Smooth muscle cell of the brain vasculature (primary cell): ENCODE measurements around the gene AKR1C3.
"Not testable (repeated sequence)": the region's sequence is repeated elsewhere in the genome, so short reads cannot be mapped to it uniquely, and the experiment has no call there.

ENCODE experiments used
- DNase-seq: peaks from one replicate; pipeline ENCODE4 v3.0.0-alpha.2; 2012; ENCODE audit warnings: low read depth, low spot score

The AKR1C3 gene

GRCh38 chr10:5088703-5089261 is 5.4 kb upstream of the AKR1C3 start:
- no peak for DNase-seq

- no peak for DNase-seq
Measured at GRCh38 chr10:5089865-5090264, 4.3 kb upstream of the AKR1C3 start.

GRCh38 chr10:5090551-5090950 is 3.7 kb upstream of the AKR1C3 start:
- no peak for DNase-seq

- no peak for DNase-seq
Measured at GRCh38 chr10:5091196-5091595, 3.0 kb upstream of the AKR1C3 start.

GRCh38 chr10:5092375-5092774 is 1.8 kb upstream of the AKR1C3 start:
- DNase-seq = no peak

GRCh38 chr10:5092848-5093790 is 1.1 kb upstream of the AKR1C3 start:
- DNase-seq = no peak

- no peak for DNase-seq
Measured at GRCh38 chr10:5095687-5096086, 1.5 kb downstream of the AKR1C3 start.

GRCh38 chr10:5096108-5096507 is 1.9 kb downstream of the AKR1C3 start:
- no peak for DNase-seq

GRCh38 chr10:5102479-5102878 is 8.3 kb downstream of the AKR1C3 start:
- DNase-seq = not testable (repeated sequence)

- no peak for DNase-seq
Measured at GRCh38 chr10:5103481-5103880, 9.3 kb downstream of the AKR1C3 start.

- no peak for DNase-seq
Measured at GRCh38 chr10:5105626-5106025, 11.4 kb downstream of the AKR1C3 start.

GRCh38 chr10:5106553-5106952 is 12.3 kb downstream of the AKR1C3 start:
- no peak for DNase-seq

GRCh38 chr10:5107860-5108526 is 13.8 kb downstream of the AKR1C3 start:
- no peak for DNase-seq

GRCh38 chr10:5108658-5109416 is 14.6 kb downstream of the AKR1C3 start:
- DNase-seq = no peak

- DNase-seq = not testable (repeated sequence)
Measured at GRCh38 chr10:5109861-5110260, 15.6 kb downstream of the AKR1C3 start.

GRCh38 chr10:5116621-5117020 is 22.4 kb downstream of the AKR1C3 start:
- no peak for DNase-seq

GRCh38 chr10:5117026-5117425 is 22.8 kb downstream of the AKR1C3 start:
- no peak for DNase-seq

- not testable (repeated sequence) for DNase-seq
Measured at GRCh38 chr10:5119997-5120396, 25.8 kb downstream of the AKR1C3 start.

GRCh38 chr10:5123886-5124285 is 29.7 kb downstream of the AKR1C3 start:
- no peak for DNase-seq

GRCh38 chr10:5125315-5126044 is 31.3 kb downstream of the AKR1C3 start:
- DNase-seq = no peak

- DNase-seq = no peak
Measured at GRCh38 chr10:5135581-5135980, 41.4 kb downstream of the AKR1C3 start.
